CD14-positive monocyte (primary cell): ENCODE data around the gene BIRC5. TPM values are rescaled to one million over a fixed set of nuclear protein-coding genes. Genes with fewer than 3 reads are reported as not detected.

Experiments
- DNase-seq, 3 donors: peaks; one replicate each; pipeline ENCODE4 v3.0.0-alpha.2; 2011 to 2022
- H2AFZ ChIP-seq: 2 replicates; pipeline ENCODE4 v1.6.0; 2012; ENCODE audit warnings: mild to moderate bottlenecking, low read depth, low read length, inconsistent platforms; ENCODE audit not compliant: insufficient read depth, poor library complexity, severe bottlenecking
- H3K27ac ChIP-seq, 2 donors: 1 replicate in 1 of 2; 2 replicates in 1 of 2; pipeline ENCODE4 v1.5.1; 2012 to 2013; ENCODE audit warnings: low read length in 2 of 2, control low read depth in 1 of 2, inconsistent platforms in 1 of 2, low read depth in 1 of 2, mild to moderate bottlenecking in 1 of 2
- H3K27me3 ChIP-seq, 2 donors: one replicate each; pipeline versions ENCODE4 v1.6.0 to v1.6.1; 2011 to 2013; ENCODE audit warnings: low read length in 2 of 2; ENCODE audit not compliant: control insufficient read depth in 2 of 2, insufficient read depth in 2 of 2
- H3K36me3 ChIP-seq, 2 donors: replicated peaks in 1 of 2; 1 replicate in 1 of 2; 2 replicates in 1 of 2; pipeline versions ENCODE4 v1.5.1 to v1.6.1; 2012 to 2013; ENCODE audit warnings: low read length in 2 of 2, control low read depth in 1 of 2, inconsistent platforms in 1 of 2, mild to moderate bottlenecking in 1 of 2; ENCODE audit not compliant: insufficient read depth in 2 of 2, control insufficient read depth in 1 of 2
- H3K4me1 ChIP-seq, 2 donors: 1 replicate in 1 of 2; 2 replicates in 1 of 2; pipeline versions ENCODE4 v1.5.1 to v1.6.1; 2012 to 2013; ENCODE audit warnings: low read length in 2 of 2, control low read depth in 1 of 2, inconsistent platforms in 1 of 2, mild to moderate bottlenecking in 1 of 2, moderate library complexity in 1 of 2; ENCODE audit not compliant: insufficient read depth in 2 of 2, control insufficient read depth in 1 of 2
- H3K4me2 ChIP-seq: replicated peaks from 2 replicates; pipeline ENCODE3; 2012; ENCODE audit warnings: low read length, moderate library complexity, mild to moderate bottlenecking; ENCODE audit not compliant: poor library complexity, severe bottlenecking; ENCODE audit errors: extremely low read depth
- H3K4me3 ChIP-seq, 3 experiments: fragments of 200-600 bp in 1 of 3; sonication (generic) in 1 of 3; replicated peaks in 1 of 3; 1 replicate in 2 of 3; 2 replicates in 1 of 3; pipeline ENCODE4 v1.5.1; 2011 to 2013; ENCODE audit warnings: low read length in 3 of 3, mild to moderate bottlenecking in 3 of 3, control low read depth in 2 of 3, low read depth in 2 of 3, inconsistent platforms in 1 of 3, moderate library complexity in 1 of 3
- H3K79me2 ChIP-seq: 2 replicates; pipeline ENCODE4 v1.6.0; 2012; ENCODE audit warnings: mild to moderate bottlenecking, control low read depth, inconsistent platforms, low read length, moderate library complexity; ENCODE audit not compliant: insufficient read depth
- H3K9ac ChIP-seq: 2 replicates; pipeline ENCODE4 v1.6.0; 2017; ENCODE audit warnings: low read length, mild to moderate bottlenecking; ENCODE audit not compliant: insufficient read depth, poor library complexity, severe bottlenecking
- H3K9me3 ChIP-seq, 2 donors: replicated peaks in 1 of 2; 1 replicate in 1 of 2; 2 replicates in 1 of 2; pipeline versions ENCODE4 v1.5.1 to v1.6.1; 2012 to 2013; ENCODE audit warnings: low read length in 2 of 2, control low read depth in 1 of 2; ENCODE audit not compliant: control insufficient read depth in 1 of 2, insufficient read depth in 1 of 2
- H4K20me1 ChIP-seq: 2 replicates; pipeline ENCODE4 v1.6.0; 2012; ENCODE audit warnings: mild to moderate bottlenecking, low read length, control low read depth, moderate library complexity; ENCODE audit not compliant: insufficient read depth
- H3K27ac Mint-ChIP-seq, 7 donors: one replicate each; pipeline ENCODE4 v1.8.0; 2020; ENCODE audit warnings: mild to moderate bottlenecking in 7 of 7, mixed read lengths in 7 of 7, moderate library complexity in 6 of 7, inconsistent platforms in 2 of 7
- H3K27me3 Mint-ChIP-seq, 3 donors: one replicate each; pipeline ENCODE4 v1.8.0; 2021 to 2022; ENCODE audit warnings: low read depth in 3 of 3, mild to moderate bottlenecking in 3 of 3, mixed read lengths in 3 of 3, moderate library complexity in 3 of 3, inconsistent platforms in 1 of 3
- H3K36me3 Mint-ChIP-seq, 2 donors: one replicate each; pipeline ENCODE4 v1.8.0; 2020; ENCODE audit warnings: mixed read lengths in 2 of 2, inconsistent platforms in 1 of 2, mild to moderate bottlenecking in 1 of 2
- H3K4me1 Mint-ChIP-seq: one replicate; pipeline ENCODE4 v1.8.0; 2020; ENCODE audit warnings: mild to moderate bottlenecking, mixed read lengths
- H3K4me3 Mint-ChIP-seq, 2 donors: one replicate each; pipeline ENCODE4 v1.8.0; 2020; ENCODE audit warnings: mild to moderate bottlenecking in 2 of 2, mixed read lengths in 2 of 2, moderate library complexity in 1 of 2
- H3K9me3 Mint-ChIP-seq, 7 donors: one replicate each; pipeline ENCODE4 v1.8.0; 2020 to 2022; ENCODE audit warnings: mixed read lengths in 7 of 7, mild to moderate bottlenecking in 6 of 7, moderate library complexity in 6 of 7, inconsistent platforms in 2 of 7
- CTCF ChIP-seq: fragments of 200-600 bp; IDR thresholded peaks from one replicate; pipeline ENCODE4 v1.8.0; 2022; ENCODE audit warnings: antibody characterized with exemption, mild to moderate bottlenecking
- WGBS: methylation state at CpG from one replicate; pipeline ENCODE4 v1.1.5; 2013; ENCODE audit warnings: missing lambda C conversion rate; ENCODE audit not compliant: insufficient coverage; 5-methylcytosine and 5-hydroxymethylcytosine counted together
- intact Hi-C, 2 donors: fragments of 100-400 bp; cut with micrococcal nuclease; formaldehyde crosslinking; loops; one replicate each; pipeline versions ENCODE4 v1.15.0 to v1.15.1; 2023
- polyA plus RNA-seq, 3 donors: library from polyadenylated mRNA; depleted of rRNA in 1 of 3; unstranded in 2 of 3; stranded (reverse) in 1 of 3; fragments of 300-500 nt in 2 of 3; fragments of >200 nt in 1 of 3; fragmentation: Illumina TruSeq in 2 of 3; gene quantifications; 1 replicate in 2 of 3; 2 replicates in 1 of 3; pipeline ENCODE4 v1.2.3, GENCODE V29; 2012 to 2021

BIRC5 gene
- polyA plus RNA-seq, 3 donors: 0.20 TPM; not detected in 2

- intact Hi-C loops: loop anchor here (5.0 kb wide), 1 partner anchor 41 kb away; no protein-coding TSS in a partner anchor
- Histone ChIP-seq H3K4me2 (no peak overlapping the region), H2AFZ (no peak overlapping the region), H3K9me3 (no peaks in the 10 kb centered on the region), H4K20me1 (no peaks in the 10 kb centered on the region), H3K9ac (no peak overlapping the region), H3K27ac (no peak overlapping the region), H3K79me2 (peaks cover 20% of the 10 kb centered on the region), H3K27me3 (no peaks in the 10 kb centered on the region), H3K36me3 (peaks cover 0 to 3% of the 10 kb centered on the region in 2 donors), H3K4me3 (no peak overlapping the region), H3K4me1 (peaks cover 13 to 23% of the 10 kb centered on the region in 2 donors)
- WGBS: 96% methylated on average over 9 of the region's 11 CpGs
- Mint-ChIP-seq H3K4me3 (no peak overlapping the region), H3K36me3 (peaks cover 4 to 8% of the 10 kb centered on the region in 2 donors), H3K4me1 (peaks cover 12% of the 10 kb centered on the region), H3K9me3 (no peaks in the 10 kb centered on the region), H3K27ac (no peak overlapping the region), H3K27me3 (peaks cover 0 to 5% (median 3%) of the 10 kb centered on the region in 3 donors)
- TF ChIP-seq CTCF: no peak
- DNase-seq: no peak
Measured at GRCh38 chr17:78211032-78211431, 3.0 kb upstream of the BIRC5 start.

GRCh38 chr17:78214706-78215061 is 631 bp downstream of the BIRC5 start:
- H3K9me3 ChIP-seq: no peaks in the 10 kb centered on the region
- intact Hi-C loops: loop anchor here (2.0 to 5.0 kb wide), 2 partner anchors 16 to 38 kb away; no protein-coding TSS in a partner anchor
- peaks cover 47% of the 10 kb centered on the region for H3K79me2 ChIP-seq
- no peak for DNase-seq
- H3K4me3 Mint-ChIP-seq: peak overlapping the region; percentile 70 to 78
- 0% methylated on average over 1 of the region's 5 CpGs for WGBS
- H3K4me1 Mint-ChIP-seq: peaks cover 16% of the 10 kb centered on the region
- peak overlapping the region in 3 of 7 donors; percentile 78 to 89 (median 87) for H3K27ac Mint-ChIP-seq
- no peaks in the 10 kb centered on the region for H3K27me3 ChIP-seq
- H4K20me1 ChIP-seq: no peaks in the 10 kb centered on the region
- H3K9ac ChIP-seq: no peak overlapping the region
- H3K36me3 Mint-ChIP-seq: peaks cover 5 to 18% of the 10 kb centered on the region in 2 donors
- H3K4me1 ChIP-seq: peaks cover 13 to 23% of the 10 kb centered on the region in 2 donors
- peak overlapping the region; percentile 97 for H3K4me2 ChIP-seq
- peak overlapping the region in 2 of 3 experiments; percentile 68 to 80 for H3K4me3 ChIP-seq
- H3K27me3 Mint-ChIP-seq: peaks cover 0 to 2% (median 0%) of the 10 kb centered on the region in 3 donors
- H3K27ac ChIP-seq: no peak overlapping the region
- H3K9me3 Mint-ChIP-seq: no peaks in the 10 kb centered on the region
- H2AFZ ChIP-seq: peak overlapping the region; percentile 85
- no peak for TF ChIP-seq CTCF
- peaks cover 5 to 21% of the 10 kb centered on the region in 2 donors for H3K36me3 ChIP-seq
